Endothelial cell of umbilical vein (primary cell): ENCODE results near the gene SLC34A1. TPM values are rescaled to one million over a fixed set of nuclear protein-coding genes. Genes with fewer than 3 reads are reported as not detected.

Experiments
- BruUV-seq: library from RNA; stranded (reverse); fragments of 400-500 nt; replicated peaks from 2 replicates; lab custom pipeline; 2021; lab: Mats Ljungman, UMichigan
- CTCF ChIA-PET: fragments of 300-600, 350-600 bp; sonication (Branson Sonifier 250); formaldehyde crosslinking; loops from one replicate; lab custom pipeline; 2021; ENCODE audit warnings: antibody characterized with exemption, inconsistent platforms; lab: Charles Lee
- POLR2A ChIA-PET: fragments of 300-600, 350-600 bp; sonication (Branson Sonifier 250); formaldehyde crosslinking; loops from one replicate; lab custom pipeline; 2021; ENCODE audit warnings: antibody characterized with exemption, inconsistent platforms; lab: Charles Lee
- DNase-seq: peaks from one replicate; pipeline ENCODE4 v3.0.0-alpha.2; 2011; ENCODE audit warnings: low read depth, low spot score
- FAIRE-seq: peaks from 2 replicates; lab custom pipeline; 2011; peaks lifted over from hg19 to GRCh38; lab: Jason Lieb, UNC
- H2AFZ ChIP-seq: 2 replicates; pipeline ENCODE4 v1.6.0; 2012; ENCODE audit warnings: low read depth, low read length, control low read depth, inconsistent platforms
- H3K27ac ChIP-seq: 2 replicates; pipeline ENCODE4 v1.5.1; 2011; ENCODE audit warnings: low read depth, mild to moderate bottlenecking, control low read depth, low read length, moderate library complexity; ENCODE audit not compliant: insufficient read depth
- H3K27me3 ChIP-seq, 2 experiments: 2 replicates each; pipeline versions ENCODE4 v1.6.0 to v1.6.1; 2011; ENCODE audit warnings: low read length in 2 of 2, mixed read lengths in 1 of 2; ENCODE audit not compliant: control insufficient read depth in 2 of 2, insufficient read depth in 2 of 2
- H3K36me3 ChIP-seq, 2 experiments: 2 replicates in 1 of 2; 3 replicates in 1 of 2; pipeline ENCODE4 v1.5.1; 2011; ENCODE audit warnings: low read length in 2 of 2, mild to moderate bottlenecking in 1 of 2, moderate library complexity in 1 of 2; ENCODE audit not compliant: control insufficient read depth in 2 of 2, insufficient read depth in 2 of 2; ENCODE audit errors: extremely low read depth in 1 of 2
- H3K4me1 ChIP-seq: 3 replicates; pipeline ENCODE4 v1.5.1; 2011; ENCODE audit warnings: mild to moderate bottlenecking, low read length; ENCODE audit not compliant: control insufficient read depth, insufficient read depth; ENCODE audit errors: extremely low read depth
- H3K4me2 ChIP-seq: 2 replicates; pipeline ENCODE4 v1.6.1; 2011; ENCODE audit warnings: low read length, control low read depth, mixed read lengths; ENCODE audit not compliant: insufficient read depth
- H3K4me3 ChIP-seq, 3 experiments: fragments of 200-600 bp in 1 of 3; sonication (generic), shearing (Covaris generic) in 1 of 3; replicated peaks in 1 of 3; 2 replicates each; pipeline ENCODE4 v1.5.1; 2011 to 2016; ENCODE audit warnings: control low read depth in 3 of 3, low read length in 3 of 3, mild to moderate bottlenecking in 2 of 3, inconsistent platforms in 1 of 3, low read depth in 1 of 3, moderate library complexity in 1 of 3; ENCODE audit not compliant: insufficient read depth in 1 of 3
- H3K79me2 ChIP-seq: 2 replicates; pipeline ENCODE4 v1.6.0; 2012; ENCODE audit warnings: low read length, inconsistent platforms; ENCODE audit not compliant: control insufficient read depth, insufficient read depth
- H3K9ac ChIP-seq: replicated peaks from 2 replicates; pipeline ENCODE3; 2011; ENCODE audit warnings: low read length, control low read depth; ENCODE audit not compliant: insufficient read depth; ENCODE audit errors: extremely low read depth
- H3K9me1 ChIP-seq: replicated peaks from 3 replicates; pipeline ENCODE4 v1.6.0; 2011; ENCODE audit warnings: mild to moderate bottlenecking, low read length; ENCODE audit not compliant: control insufficient read depth, insufficient read depth; ENCODE audit errors: extremely low read depth
- H3K9me3 ChIP-seq: replicated peaks from 2 replicates; pipeline ENCODE4 v1.5.1; 2012; ENCODE audit warnings: low read length, inconsistent platforms; ENCODE audit not compliant: control insufficient read depth, insufficient read depth
- H4K20me1 ChIP-seq: replicated peaks from 2 replicates; pipeline ENCODE3; 2011; ENCODE audit warnings: mild to moderate bottlenecking, low read length; ENCODE audit not compliant: control insufficient read depth, insufficient read depth; ENCODE audit errors: extremely low read depth
- EZH2 ChIP-seq: IDR thresholded peaks from 2 replicates; pipeline ENCODE4 v1.6.1; 2012; ENCODE audit warnings: borderline replicate concordance, low read depth, mild to moderate bottlenecking, moderate library complexity, low read length, inconsistent platforms; ENCODE audit not compliant: severe bottlenecking
- FOS ChIP-seq: IDR thresholded peaks from 2 replicates; pipeline ENCODE4 v1.6.1; 2011; ENCODE audit warnings: mild to moderate bottlenecking, low read length, moderate library complexity, borderline replicate concordance; ENCODE audit not compliant: insufficient read depth
- GATA2 ChIP-seq: IDR thresholded peaks from 2 replicates; pipeline ENCODE4 v1.7.0; 2011; ENCODE audit warnings: low read depth, mild to moderate bottlenecking, moderate library complexity, mixed read lengths, low read length; ENCODE audit not compliant: insufficient read length, insufficient read depth
- JUN ChIP-seq: IDR thresholded peaks from 2 replicates; pipeline ENCODE4 v1.6.1; 2011; ENCODE audit warnings: borderline replicate concordance, low read depth; ENCODE audit not compliant: insufficient read length, insufficient read depth
- MYC ChIP-seq: IDR thresholded peaks from one replicate; pipeline ENCODE4 v1.6.1; 2011; ENCODE audit warnings: mild to moderate bottlenecking, low read depth, low read length
- POLR2A ChIP-seq: IDR thresholded peaks from 2 replicates; pipeline ENCODE4 v1.6.1; 2012; ENCODE audit warnings: low read depth, mild to moderate bottlenecking, control low read depth, low read length
- POLR2AphosphoS5 ChIP-seq: IDR thresholded peaks from 2 replicates; pipeline ENCODE4 v1.6.1; 2012; ENCODE audit warnings: low read depth, mild to moderate bottlenecking, control low read depth, low read length, moderate library complexity; ENCODE audit not compliant: insufficient read depth
- dilution Hi-C: fragments of 300-500 bp; cut with MboI; formaldehyde crosslinking; loops from one replicate; pipeline ENCODE4 v1.15.0; 2019; ENCODE audit warnings: low sequenced_read_pairs; ENCODE audit not compliant: extremely low pct_ligation_motif_present
- intact Hi-C: fragments of 100-400 bp; cut with micrococcal nuclease; formaldehyde crosslinking; loops from one replicate; pipeline ENCODE4 v1.10.0; 2022
- polyA plus RNA-seq, 4 experiments: library from polyadenylated mRNA; depleted of rRNA in 3 of 4; stranded (reverse) in 3 of 4; unstranded in 1 of 4; fragments of >200 nt; gene quantifications; 2 replicates each; pipeline versions ENCODE4 v1.2.1 to v1.2.3, GENCODE V29; 2011 to 2012; ENCODE audit warnings: missing spikeins in 1 of 4
- total RNA-seq: library from RNA; stranded (reverse); gene quantifications from 2 replicates; pipeline ENCODE4 v1.2.3, GENCODE V29; 2021
- TF ChIP-seq, protein P1 (sequence below): IDR thresholded peaks from 2 replicates; pipeline ENCODE4 v1.6.1; 2011; ENCODE audit not compliant: insufficient read depth, insufficient read length
- TF ChIP-seq, protein P2 (sequence below), 2 donors: IDR thresholded peaks; 1 replicate in 1 of 2; 2 replicates in 1 of 2; pipeline ENCODE4 v1.5.1; 2011; ENCODE audit warnings: low read length in 2 of 2, mild to moderate bottlenecking in 2 of 2, moderate library complexity in 2 of 2, control low read depth in 1 of 2, inconsistent platforms in 1 of 2, low read depth in 1 of 2; ENCODE audit not compliant: insufficient read depth in 1 of 2; ENCODE audit errors: extremely low read depth in 1 of 2

Gene SLC34A1
- total and polyA plus RNA-seq, 2 donors (not counting 3 experiments of a cell fraction or from before 2014, with no cell fraction given), result not detected

DNA sequence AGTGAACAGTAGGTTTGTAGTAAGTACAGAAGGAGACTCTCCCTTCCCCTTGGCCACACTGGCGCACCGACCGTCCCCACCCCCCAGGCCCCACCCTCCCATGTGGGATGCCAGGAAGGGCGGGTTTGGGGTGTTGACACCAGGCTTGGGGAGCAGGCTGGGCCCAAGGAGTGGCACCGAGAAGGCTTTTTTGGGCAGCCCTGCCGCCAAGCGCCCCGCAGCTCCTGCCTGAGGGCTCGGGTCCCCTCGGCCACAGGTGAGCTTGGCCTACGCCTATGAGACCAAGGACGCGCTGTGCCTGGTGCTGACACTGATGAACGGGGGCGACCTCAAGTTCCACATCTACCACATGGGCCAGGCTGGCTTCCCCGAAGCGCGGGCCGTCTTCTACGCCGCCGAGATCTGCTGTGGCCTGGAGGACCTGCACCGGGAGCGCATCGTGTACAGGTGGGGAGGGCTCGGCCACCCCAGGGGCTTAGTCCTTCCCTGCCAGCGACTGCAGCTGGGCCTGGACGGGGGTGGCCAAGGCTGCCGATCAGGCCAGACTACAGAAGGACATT is 49.5 kb downstream of the SLC34A1 start:
- no peak overlapping the region for H3K27ac ChIP-seq
- TF ChIP-seq, protein P1, sequence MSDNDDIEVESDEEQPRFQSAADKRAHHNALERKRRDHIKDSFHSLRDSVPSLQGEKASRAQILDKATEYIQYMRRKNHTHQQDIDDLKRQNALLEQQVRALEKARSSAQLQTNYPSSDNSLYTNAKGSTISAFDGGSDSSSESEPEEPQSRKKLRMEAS, result no peak
- TF ChIP-seq JUN (no peak), FOS (no peak), EZH2 (no peak), GATA2 (no peak), MYC (no peak), POLR2AphosphoS5 (no peak), POLR2A (no peak)
- TF ChIP-seq, protein P2, sequence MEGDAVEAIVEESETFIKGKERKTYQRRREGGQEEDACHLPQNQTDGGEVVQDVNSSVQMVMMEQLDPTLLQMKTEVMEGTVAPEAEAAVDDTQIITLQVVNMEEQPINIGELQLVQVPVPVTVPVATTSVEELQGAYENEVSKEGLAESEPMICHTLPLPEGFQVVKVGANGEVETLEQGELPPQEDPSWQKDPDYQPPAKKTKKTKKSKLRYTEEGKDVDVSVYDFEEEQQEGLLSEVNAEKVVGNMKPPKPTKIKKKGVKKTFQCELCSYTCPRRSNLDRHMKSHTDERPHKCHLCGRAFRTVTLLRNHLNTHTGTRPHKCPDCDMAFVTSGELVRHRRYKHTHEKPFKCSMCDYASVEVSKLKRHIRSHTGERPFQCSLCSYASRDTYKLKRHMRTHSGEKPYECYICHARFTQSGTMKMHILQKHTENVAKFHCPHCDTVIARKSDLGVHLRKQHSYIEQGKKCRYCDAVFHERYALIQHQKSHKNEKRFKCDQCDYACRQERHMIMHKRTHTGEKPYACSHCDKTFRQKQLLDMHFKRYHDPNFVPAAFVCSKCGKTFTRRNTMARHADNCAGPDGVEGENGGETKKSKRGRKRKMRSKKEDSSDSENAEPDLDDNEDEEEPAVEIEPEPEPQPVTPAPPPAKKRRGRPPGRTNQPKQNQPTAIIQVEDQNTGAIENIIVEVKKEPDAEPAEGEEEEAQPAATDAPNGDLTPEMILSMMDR (IDR thresholded peaks at IDR 0.05; ENCODE audit: extremely low read depth in 1 of 2, insufficient read depth in 1 of 2, low read depth in 1 of 2, low read length in 2 of 2), result no peak
- no peaks in the 10 kb centered on the region for H3K4me1 ChIP-seq
- ChIA-PET POLR2A (interaction anchor here (0.6 kb wide), 1 partner anchor 7 kb away, joined by 3 read pairs; the partner anchor contains the start of gene GRK6), CTCF (interaction anchor here (1.0 to 2.0 kb wide), 4 partner anchors 22 to 43 kb away, joined by 4 to 5 read pairs (median 5); no protein-coding TSS in a partner anchor)
- no peaks in the 10 kb centered on the region for H4K20me1 ChIP-seq
- H3K9me1 ChIP-seq, result no peaks in the 10 kb centered on the region
- no peak for DNase-seq
- FAIRE-seq, result no peak
- no peak overlapping the region for H3K9ac ChIP-seq
- peaks cover 11 to 31% of the 10 kb centered on the region in 2 experiments for H3K36me3 ChIP-seq
- H3K4me3 ChIP-seq, result no peak overlapping the region
- peaks cover 9% of the 10 kb centered on the region for H3K79me2 ChIP-seq
- H3K4me2 ChIP-seq, result no peak overlapping the region
- dilution Hi-C loops, result no loop called here
- no TSS peak for BruUV-seq
- H3K9me3 ChIP-seq, result no peaks in the 10 kb centered on the region
- intact Hi-C loops, result no loop called here
- no peaks in the 10 kb centered on the region for H3K27me3 ChIP-seq
- H2AFZ ChIP-seq, result no peak overlapping the region
